OCI-LY7 (cell line): Measurements from ENCODE around the gene DEFB108B.

ENCODE experiments used
- CTCF ChIP-seq: fragments of 200-600 bp; sonication (generic); conservative IDR thresholded peaks from 2 replicates; pipeline ENCODE4 v1.5.1; 2014; ENCODE audit warnings: mild to moderate bottlenecking, antibody characterized with exemption, low read length, moderate library complexity, mixed read lengths
- EZH2phosphoT487 ChIP-seq: fragments of 200-600 bp; sonication (generic); IDR thresholded peaks from 2 replicates; pipeline ENCODE4 v1.6.1; 2018; ENCODE audit warnings: low read depth, borderline replicate concordance, mild to moderate bottlenecking, mixed run types, antibody characterized with exemption, low read length, moderate library complexity, mixed read lengths

- no peak for TF ChIP-seq CTCF
- no peak for TF ChIP-seq EZH2phosphoT487
These were observed 10.9 kb downstream of the DEFB108B start for GRCh38 chr11:71843858-71844257.
